HG03354 (cell line): ENCODE measurements around the gene FDCSP.
"Not testable (repeated sequence)": the region's sequence is repeated elsewhere in the genome, so short reads cannot be mapped to it uniquely, and the experiment has no call there.

Experiments used
- ATAC-seq: cut with Tn5 transposase; IDR thresholded peaks from one replicate; pipeline ENCODE4 v1.9.1; 2021; ENCODE audit warnings: mild to moderate bottlenecking; ENCODE audit not compliant: unreplicated experiment, poor library complexity, severe bottlenecking

Gene FDCSP

DNA sequence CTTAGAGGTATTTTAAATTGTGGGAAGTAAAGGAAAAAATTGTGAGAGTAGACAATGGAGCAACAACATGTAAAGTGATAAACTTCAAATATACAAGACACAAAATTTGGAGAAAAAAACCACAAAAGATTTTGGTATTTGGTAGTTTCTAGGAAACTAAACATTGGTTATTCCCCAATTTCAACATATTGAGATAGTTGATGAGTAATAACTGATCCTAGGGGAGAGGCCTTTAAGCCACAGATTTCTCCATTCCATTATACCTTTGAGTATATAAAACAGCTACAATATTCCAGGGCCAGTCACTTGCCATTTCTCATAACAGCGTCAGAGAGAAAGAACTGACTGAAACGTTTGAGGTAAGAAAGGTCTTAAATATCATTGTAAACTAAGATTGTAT, at the start of gene FDCSP:
Gene FDCSP, plus strand, starts transcription at position 301 of the 400 bp plus-strand sequence. CDS start 5,071 bp downstream, outside the sequence.
- no peak for ATAC-seq

DNA sequence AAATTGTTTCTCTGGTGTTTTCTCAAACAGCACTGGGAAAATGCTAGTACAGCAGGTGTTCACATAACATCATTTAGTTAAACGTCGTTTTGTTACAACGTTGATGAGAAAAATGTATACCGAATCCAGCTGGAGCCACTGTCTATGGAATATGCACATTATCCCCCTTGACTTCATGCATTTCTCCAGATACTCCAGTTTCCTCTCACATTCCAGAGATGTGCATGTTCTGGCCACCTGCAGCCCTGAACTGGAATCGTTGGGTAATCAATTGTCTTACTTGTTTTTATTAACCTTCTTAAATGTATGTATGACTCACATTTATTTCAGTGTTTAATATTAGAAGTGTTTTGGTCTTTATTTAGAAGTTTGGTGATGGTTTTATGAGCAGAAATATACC, 48.8 kb upstream of the FDCSP start:
- ATAC-seq = no peak

DNA sequence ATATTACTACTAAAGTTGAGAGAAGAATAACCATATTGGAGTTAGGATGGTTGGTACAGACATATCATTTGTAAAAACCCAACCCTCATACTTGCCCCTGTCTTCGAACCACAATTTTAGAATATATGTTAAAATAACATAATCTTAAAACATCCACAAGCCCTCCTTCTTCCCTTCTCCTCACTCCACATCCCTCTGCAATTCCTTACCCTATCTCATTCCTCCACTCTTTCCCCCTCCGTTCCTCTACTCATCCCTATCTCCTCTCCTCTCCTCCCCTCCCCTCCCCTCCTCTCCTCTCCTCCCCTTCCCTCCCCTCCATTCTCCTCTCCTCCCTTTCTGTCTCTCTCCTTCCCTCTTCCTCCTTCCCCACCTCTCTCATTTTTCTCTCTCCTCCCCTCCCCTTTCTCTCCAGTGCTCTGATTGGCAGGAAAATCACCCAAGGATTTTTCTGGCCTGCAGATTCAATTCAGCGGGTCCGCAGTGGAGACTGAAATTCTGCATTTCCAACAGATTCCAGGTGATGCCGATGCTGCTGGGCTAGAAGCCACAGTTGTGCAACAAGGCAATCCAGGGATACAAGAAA, 47.8 kb upstream of the FDCSP start:
- ATAC-seq = no peak

DNA sequence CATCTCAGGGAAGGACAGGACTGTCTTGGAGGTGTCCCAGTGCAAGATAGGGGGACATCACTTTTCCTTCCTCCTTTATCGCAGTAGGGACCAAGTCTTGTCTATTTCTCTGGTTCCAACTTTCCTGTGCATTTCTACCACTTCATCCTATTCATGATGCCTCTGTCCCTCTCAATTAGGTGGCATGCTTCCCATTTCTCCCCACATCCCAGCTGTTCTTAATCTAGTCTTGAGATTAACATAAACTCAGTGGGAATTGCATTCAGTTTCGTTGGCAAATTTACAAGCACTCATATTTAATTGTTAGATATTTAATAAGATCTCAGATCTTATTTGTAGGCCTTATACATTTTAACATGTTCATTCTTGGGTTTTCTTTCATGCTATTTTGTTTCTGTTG, 46.1 kb upstream of the FDCSP start:
- no peak for ATAC-seq

DNA sequence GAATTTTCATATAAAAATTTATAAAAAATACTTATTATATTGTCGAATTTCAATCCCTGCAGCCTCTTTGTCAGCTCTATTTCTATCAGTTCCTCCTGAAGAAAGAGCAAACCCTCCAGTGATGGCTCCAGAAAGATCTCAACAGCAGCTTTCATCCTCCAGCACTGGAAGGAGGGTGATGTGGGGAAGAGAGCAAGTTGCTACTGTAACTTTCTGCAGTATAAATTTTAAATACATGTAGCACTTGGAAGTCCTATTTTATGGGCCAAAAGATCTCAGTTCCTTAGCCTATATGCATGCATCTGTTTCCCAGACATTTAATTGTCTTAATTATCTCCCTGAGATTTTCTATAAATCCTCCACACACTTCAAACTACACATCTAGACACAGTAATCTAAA, 44.1 kb upstream of the FDCSP start:
- no peak for ATAC-seq

DNA sequence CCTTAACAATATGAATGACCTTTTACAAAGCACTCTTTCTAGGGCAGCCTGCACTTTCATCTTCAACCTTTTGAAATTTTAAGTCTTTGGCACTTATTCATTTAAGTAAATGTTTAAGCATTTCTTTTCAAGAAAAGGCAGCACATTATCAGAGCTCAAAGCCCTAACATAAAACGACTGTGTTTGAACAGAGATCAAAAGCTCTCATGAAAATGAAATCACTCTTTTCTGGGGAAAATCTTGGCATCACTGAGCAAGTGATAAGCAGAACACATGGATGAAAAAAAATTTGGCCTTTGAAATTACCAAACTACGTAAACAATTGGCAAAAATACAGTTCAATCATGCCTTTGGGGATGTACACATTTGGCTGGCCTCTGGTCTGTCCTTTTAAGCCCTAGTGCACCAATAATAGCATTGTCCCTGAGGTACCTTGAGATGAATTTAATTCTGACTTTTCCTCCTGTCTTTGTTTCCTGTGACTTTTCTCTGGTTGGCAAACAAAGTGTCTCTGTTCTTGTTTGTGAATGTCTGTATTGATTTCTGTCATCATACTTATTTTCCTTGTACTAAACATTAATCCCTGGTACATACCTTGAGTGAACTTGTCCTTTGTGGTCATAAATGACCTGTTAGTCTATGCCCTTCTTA, 43.3 kb upstream of the FDCSP start:
- no peak for ATAC-seq

DNA sequence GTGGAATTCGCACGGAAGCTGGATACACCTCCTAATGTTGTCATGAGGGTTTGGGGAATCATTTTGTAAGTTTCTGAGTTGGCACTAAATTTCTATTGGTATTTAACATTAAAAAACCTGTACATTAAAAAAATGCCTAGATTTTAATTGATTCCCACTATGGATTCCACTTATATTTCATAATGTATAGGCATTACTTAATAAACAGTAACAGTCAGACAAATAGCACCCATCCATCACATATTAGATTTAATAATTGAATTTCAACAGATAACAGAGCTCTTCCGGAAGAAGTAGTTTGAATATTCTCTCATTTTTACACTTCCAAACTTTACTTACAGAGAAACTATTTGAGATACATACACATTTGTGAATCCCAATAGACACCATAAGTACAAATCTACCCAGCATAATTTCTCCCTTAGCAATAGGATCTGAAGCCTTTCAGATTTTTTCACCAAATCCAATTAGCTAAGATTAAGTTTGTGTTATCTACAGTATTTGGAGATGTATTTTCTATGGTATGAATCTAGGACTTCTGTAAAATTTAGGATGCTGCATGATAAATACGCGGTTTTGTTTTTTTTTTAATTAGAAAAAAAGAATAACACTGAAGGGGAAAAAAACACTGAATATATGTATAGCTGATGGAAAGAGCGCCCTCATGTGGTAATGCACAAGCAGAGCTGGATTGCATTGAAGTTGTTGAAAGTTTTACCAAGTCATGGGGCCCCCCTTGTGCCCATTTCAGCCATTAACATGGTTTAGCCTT, 42.6 kb upstream of the FDCSP start:
- peak; percentile 91 for ATAC-seq

DNA sequence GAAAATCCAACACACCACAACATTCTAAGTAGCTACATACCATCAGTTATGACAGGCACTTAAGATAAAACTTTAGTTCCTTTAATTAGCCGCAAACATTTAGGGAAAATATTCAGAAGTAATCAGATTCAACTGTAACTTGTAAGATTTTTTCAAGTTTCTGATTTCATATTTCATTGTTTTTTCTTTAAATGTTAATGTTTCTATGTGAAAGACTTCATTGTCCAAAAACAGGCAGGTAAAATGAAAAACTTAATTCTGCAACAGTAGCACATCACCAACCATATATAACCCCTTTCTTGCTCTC, 42.0 kb upstream of the FDCSP start:
- ATAC-seq = no peak

DNA sequence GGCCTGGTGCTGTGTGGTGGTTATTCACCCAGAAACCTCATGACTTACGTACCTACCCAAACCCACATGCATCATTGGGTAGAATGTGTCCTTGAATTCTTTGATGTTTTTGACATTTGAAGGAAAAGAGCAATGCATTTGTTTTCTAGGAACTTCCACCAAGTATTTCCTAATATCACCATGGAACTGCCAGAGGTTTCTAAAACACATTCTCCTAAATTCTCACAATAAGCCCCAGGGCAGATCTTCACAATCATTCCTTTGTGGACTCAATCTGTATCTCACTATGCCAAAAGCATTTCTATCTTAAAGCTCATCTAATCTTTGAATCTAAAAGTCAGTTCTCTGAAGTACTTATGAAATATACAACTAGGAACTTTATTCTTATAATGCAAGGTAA, 38.7 kb upstream of the FDCSP start:
- no peak for ATAC-seq

DNA sequence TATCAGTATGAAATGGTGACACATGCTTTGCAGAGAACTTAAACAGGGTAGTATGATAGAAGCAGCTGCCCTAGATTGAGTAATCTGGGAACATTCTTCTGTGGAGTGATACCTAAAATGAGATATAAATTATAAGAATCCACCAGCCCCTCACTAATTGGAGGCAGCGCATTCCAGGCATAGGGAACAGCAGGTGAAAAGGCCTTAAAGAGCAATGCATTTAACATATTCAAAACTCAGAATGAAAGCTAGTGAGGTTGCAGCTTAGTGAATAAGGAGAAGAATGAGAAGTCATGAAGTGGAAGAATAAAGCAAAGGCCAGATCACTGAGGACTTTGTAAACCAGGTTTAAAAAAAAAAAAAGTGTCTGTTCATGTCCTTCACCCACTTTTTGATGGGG, 35.3 kb upstream of the FDCSP start:
- no peak for ATAC-seq

DNA sequence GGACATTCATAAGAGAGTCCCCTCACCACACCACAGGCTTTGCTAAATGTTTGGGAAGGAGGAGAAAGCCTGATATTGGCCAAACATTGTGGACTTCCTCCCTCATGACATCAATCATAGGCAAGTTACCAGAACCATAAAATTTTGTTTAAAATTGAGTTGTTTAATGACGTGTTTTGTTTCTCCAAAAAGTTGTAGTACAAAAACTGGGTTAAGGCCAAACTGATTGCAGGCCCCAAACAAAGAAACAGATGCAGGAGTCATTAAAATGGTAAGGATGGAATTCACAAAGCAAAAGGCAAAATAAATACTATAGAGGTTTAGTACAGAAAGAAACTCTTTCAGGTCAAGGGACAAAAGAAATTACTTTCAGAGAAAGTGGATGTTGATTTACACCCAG, 34.3 kb upstream of the FDCSP start:
- ATAC-seq = no peak

DNA sequence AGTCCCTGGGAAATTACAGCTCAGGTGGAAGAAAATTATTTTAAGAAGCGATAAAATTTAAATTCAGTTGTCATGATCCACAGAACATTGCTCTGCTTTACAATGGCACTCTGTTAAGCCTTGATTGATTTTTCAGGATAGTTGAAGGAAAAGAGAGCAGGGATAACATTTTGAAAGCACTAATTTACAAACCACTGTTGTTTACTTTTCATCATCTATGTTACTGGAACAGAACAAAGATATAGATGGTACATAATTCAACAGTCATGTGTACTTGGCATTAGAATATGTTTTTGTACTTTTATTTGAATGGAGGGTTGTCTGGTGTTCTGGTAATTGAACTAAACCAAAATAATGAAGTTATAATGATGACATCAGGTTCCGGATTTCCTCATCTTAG, 33.0 kb upstream of the FDCSP start:
- no peak for ATAC-seq

DNA sequence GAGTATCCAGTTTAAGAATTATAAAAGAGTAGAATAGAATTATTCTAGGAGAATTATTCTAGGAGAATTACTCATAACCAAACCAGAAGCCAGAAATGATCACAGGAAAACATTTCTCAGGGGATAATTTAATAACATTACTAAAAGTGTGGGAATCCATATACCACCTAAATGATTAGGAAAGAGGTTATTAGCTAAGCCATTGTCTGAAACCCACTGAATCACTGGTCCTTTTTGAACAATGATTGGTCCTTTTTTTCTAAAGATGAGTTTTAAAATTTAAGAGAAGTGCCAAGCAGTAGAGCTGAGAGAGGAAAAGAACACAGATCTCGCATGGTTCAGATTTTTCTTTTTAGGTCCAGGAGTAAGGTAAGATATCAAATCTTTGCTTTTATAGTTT, 30.5 kb upstream of the FDCSP start, which contains the start of gene ODAM:
Gene ODAM, plus strand, starts transcription at position 301 of the 400 bp plus-strand sequence. CDS start 819 bp downstream, outside the sequence.
- no peak for ATAC-seq

DNA sequence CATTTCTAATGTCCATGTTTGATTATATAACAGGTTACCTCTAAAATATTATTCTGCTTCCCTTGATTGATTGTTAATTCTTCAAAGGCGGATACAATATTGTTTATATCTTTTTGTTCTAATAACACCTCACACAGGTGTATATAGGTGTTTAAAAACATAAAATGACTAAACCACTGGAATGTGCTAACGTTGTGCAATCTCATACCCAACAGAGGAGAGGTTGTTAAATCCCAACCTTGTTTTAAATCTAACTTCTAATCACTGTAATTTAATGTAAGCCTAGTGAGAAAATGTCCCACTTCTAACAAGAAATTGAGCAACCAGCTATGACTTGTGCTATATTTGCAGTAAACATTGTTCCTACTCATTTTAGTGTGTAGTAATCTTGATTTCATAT, 29.1 kb upstream of the FDCSP start:
- no peak for ATAC-seq

DNA sequence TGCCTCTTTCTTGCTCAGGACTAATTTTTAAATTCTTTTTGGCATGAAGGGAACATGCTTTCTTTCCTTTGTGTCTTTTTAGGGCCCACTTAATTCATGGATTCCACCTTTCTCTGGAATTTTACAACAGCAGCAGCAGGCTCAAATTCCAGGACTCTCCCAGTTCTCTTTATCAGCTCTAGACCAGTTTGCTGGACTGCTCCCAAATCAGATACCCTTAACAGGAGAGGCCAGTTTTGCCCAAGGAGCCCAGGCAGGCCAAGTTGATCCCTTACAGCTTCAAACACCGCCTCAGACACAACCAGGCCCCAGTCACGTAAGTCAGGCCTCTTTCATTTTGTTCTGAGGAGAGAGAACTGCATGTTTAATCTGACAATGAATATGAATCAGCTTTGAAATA, 28.1 kb upstream of the FDCSP start:
- no peak for ATAC-seq

DNA sequence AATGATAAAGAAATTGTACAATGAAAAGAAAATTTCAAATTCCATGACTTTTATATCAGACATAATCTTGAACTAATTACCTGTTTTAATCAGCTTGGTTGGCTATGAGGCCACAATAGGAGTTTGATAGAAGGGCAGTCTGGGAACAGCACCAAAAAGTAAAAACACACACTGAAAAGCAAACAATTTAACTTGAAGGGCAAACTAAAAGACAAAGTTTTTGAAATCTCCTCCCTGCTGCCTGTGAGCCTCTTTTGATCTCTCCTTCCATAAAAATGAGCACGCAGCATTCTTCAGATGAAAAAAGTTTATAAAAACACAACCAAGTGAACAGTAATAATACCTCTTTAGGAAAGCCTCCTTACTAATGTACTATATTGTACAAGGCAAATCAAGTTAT, 22.3 kb upstream of the FDCSP start:
- no peak for ATAC-seq

DNA sequence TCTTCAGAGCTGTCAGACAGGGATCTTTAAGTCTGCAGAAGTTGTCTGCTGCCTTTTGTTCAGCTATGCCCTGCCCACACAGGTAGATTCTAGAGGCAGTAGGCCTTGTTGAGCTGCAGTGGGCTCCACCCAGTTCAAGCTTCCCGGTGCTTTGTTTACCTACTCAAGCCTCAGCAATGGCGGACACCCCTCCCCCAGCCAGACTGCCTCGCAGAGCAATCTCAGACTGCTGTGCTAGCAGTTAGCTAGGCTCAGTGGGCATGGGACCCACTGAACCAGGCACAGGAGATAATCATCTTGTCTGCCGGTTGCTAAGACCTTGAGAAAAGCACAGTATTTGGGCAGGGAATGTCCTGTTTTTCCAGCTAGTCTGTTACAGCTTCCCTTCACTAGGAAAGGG, 13.2 kb upstream of the FDCSP start:
- not testable (repeated sequence) for ATAC-seq

DNA sequence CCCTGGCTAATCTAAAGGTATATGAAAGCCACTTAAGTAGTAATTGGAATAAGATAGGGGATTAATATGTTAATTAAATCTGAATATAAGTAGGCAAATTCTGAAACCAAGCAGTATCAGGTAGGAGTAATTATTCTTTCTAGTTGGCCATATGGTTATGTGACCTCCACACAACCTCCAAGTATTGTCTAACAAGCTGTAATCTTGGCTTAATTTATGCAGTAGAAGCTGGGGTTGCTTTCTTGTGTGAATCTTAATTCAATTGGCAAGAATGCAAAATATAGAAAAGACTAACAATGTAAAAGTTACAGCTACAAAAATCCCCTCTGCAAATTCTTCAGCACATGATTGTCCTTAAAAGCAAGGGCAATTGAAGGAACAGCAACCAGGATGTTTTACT, 9.8 kb upstream of the FDCSP start:
- not testable (repeated sequence) for ATAC-seq

DNA sequence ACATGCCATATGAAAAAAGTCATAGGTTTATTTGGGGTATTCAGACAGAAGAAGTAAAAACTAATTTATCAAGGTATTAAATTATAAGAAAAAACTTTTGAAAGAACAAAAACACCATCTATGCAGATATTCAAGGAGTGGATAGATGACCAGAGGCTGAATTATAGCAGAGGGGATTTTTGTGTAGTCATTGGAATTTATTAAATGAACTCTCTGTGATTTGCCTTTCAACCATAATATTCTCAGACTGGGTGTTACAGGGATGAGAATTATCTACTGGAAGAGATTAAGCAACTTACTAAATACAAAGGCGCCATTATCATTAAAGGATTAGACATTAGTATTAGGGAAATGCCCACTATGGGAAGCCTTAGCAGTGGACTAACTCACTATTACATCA, 9.4 kb upstream of the FDCSP start:
- ATAC-seq = not testable (repeated sequence)

DNA sequence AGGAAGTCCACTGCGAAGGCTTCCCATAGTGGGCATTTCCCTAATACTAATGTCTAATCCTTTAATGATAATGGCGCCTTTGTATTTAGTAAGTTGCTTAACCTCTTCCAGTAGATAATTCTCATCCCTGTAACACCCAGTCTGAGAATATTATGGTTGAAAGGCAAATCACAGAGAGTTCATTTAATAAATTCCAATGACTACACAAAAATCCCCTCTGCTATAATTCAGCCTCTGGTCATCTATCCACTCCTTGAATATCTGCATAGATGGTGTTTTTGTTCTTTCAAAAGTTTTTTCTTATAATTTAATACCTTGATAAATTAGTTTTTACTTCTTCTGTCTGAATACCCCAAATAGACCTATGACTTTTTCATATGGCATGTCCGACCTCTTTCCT, 4.5 kb upstream of the FDCSP start:
- not testable (repeated sequence) for ATAC-seq

DNA sequence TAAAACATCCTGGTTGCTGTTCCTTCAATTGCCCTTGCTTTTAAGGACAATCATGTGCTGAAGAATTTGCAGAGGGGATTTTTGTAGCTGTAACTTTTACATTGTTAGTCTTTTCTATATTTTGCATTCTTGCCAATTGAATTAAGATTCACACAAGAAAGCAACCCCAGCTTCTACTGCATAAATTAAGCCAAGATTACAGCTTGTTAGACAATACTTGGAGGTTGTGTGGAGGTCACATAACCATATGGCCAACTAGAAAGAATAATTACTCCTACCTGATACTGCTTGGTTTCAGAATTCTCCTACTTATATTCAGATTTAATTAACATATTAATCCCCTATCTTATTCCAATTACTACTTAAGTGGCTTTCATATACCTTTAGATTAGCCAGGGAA, 4.1 kb upstream of the FDCSP start:
- ATAC-seq = not testable (repeated sequence)
